ENCODE data around the gene TMEM217. TPM values are rescaled to one million over a fixed set of nuclear protein-coding genes. Genes with fewer than 3 reads are reported as not detected.

Gene TMEM217
- total RNA-seq, 2 donors from 2014 or later: 0.41 to 6.2 TPM

GRCh38 chr6:37284781-37285180, 26.8 kb upstream of the TMEM217 start:
- H3K4me3 ChIP-seq: no peak overlapping the region
- TF ChIP-seq CTCF (IDR thresholded peaks at IDR 0.05): no peak
- no peak for DNase-seq (ENCODE audit: low spot score)
- peaks cover 19% of the 10 kb centered on the region for H3K36me3 ChIP-seq
- no peaks in the 10 kb centered on the region for H3K27me3 ChIP-seq (replicated peaks; ENCODE audit: insufficient read depth)
- peaks cover 18 to 54% of the 10 kb centered on the region in 2 donors for H3K4me1 ChIP-seq (ENCODE audit: control insufficient read depth in 1 of 2, low read depth in 2 of 2)
- H3K27ac ChIP-seq: peak overlapping the region in 1 of 2 donors; percentile 75
- ATAC-seq (ENCODE audit: insufficient number of reproducible peaks, low FRiP score, low read depth): no peak
- no peaks in the 10 kb centered on the region for H3K9me3 ChIP-seq

- ATAC-seq (ENCODE audit: insufficient number of reproducible peaks, low FRiP score, low read depth) (peak; percentile 40), DNase-seq (ENCODE audit: low spot score) (peak; percentile 61)
- Histone ChIP-seq H3K27me3 (replicated peaks; ENCODE audit: insufficient read depth) (no peaks in the 10 kb centered on the region), H3K4me1 (ENCODE audit: control insufficient read depth in 1 of 2, low read depth in 2 of 2) (peaks cover 26 to 65% of the 10 kb centered on the region in 2 donors), H3K4me3 (no peak overlapping the region), H3K27ac (peak overlapping the region; percentile 75 to 88), H3K36me3 (peaks cover 19% of the 10 kb centered on the region), H3K9me3 (no peaks in the 10 kb centered on the region)
- no peak for TF ChIP-seq CTCF (IDR thresholded peaks at IDR 0.05)
Observed at GRCh38 chr6:37283671-37284151, 25.8 kb upstream of the TMEM217 start.

GRCh38 chr6:37283268-37283667, 25.3 kb upstream of the TMEM217 start:
- no peak for TF ChIP-seq CTCF (IDR thresholded peaks at IDR 0.05)
- ATAC-seq (ENCODE audit: insufficient number of reproducible peaks, low FRiP score, low read depth) (no peak), DNase-seq (ENCODE audit: low spot score) (no peak)
- Histone ChIP-seq H3K4me1 (ENCODE audit: control insufficient read depth in 1 of 2, low read depth in 2 of 2) (peaks cover 28 to 69% of the 10 kb centered on the region in 2 donors), H3K9me3 (no peaks in the 10 kb centered on the region), H3K27ac (peak overlapping the region; percentile 75 to 88), H3K4me3 (no peak overlapping the region), H3K36me3 (peaks cover 19% of the 10 kb centered on the region), H3K27me3 (replicated peaks; ENCODE audit: insufficient read depth) (no peaks in the 10 kb centered on the region)

- Histone ChIP-seq H3K27me3 (replicated peaks; ENCODE audit: insufficient read depth) (no peaks in the 10 kb centered on the region), H3K36me3 (peaks cover 17% of the 10 kb centered on the region), H3K4me3 (no peak overlapping the region), H3K27ac (peak overlapping the region; percentile 75 to 88), H3K4me1 (ENCODE audit: control insufficient read depth in 1 of 2, low read depth in 2 of 2) (peaks cover 34 to 75% of the 10 kb centered on the region in 2 donors), H3K9me3 (no peaks in the 10 kb centered on the region)
- ATAC-seq (ENCODE audit: insufficient number of reproducible peaks, low FRiP score, low read depth) (no peak), DNase-seq (ENCODE audit: low spot score) (no peak)
- no peak for TF ChIP-seq CTCF (IDR thresholded peaks at IDR 0.05)
Observed at GRCh38 chr6:37282371-37282770, 24.4 kb upstream of the TMEM217 start.

GRCh38 chr6:37280162-37280887, 22.4 kb upstream of the TMEM217 start:
- H3K9me3 ChIP-seq: no peaks in the 10 kb centered on the region
- no peak for TF ChIP-seq CTCF (IDR thresholded peaks at IDR 0.05)
- no peaks in the 10 kb centered on the region for H3K27me3 ChIP-seq (replicated peaks; ENCODE audit: insufficient read depth)
- H3K4me1 ChIP-seq (ENCODE audit: control insufficient read depth in 1 of 2, low read depth in 2 of 2): peaks cover 35 to 78% of the 10 kb centered on the region in 2 donors
- peak overlapping the region; percentile 75 to 88 for H3K27ac ChIP-seq
- DNase-seq (ENCODE audit: low spot score) (no peak), ATAC-seq (ENCODE audit: insufficient number of reproducible peaks, low FRiP score, low read depth) (no peak)
- no peak overlapping the region for H3K4me3 ChIP-seq
- H3K36me3 ChIP-seq: peaks cover 6% of the 10 kb centered on the region

Data from thoracic aorta (tissue), 2 donors.